WTC11 (cell line): ENCODE measurements around the gene ZNF592. TPM values are rescaled to one million over a fixed set of nuclear protein-coding genes. Genes with fewer than 3 reads are reported as not detected.

Experiments used
- ATAC-seq: fragments of 200-7000 bp; cut with Tn5 transposase; 2 replicates; pipeline ENCODE4 v1.10.0; 2021; ENCODE audit warnings: mild to moderate bottlenecking, moderate library complexity
- CTCF ChIA-PET: fragments of 300-600 bp; sonication (Branson Sonifier 250); formaldehyde crosslinking; loops from one replicate; lab custom pipeline; 2021; ENCODE audit warnings: antibody characterized with exemption; lab: Charles Lee
- POLR2A ChIA-PET: fragments of 350-600 bp; sonication (Branson Sonifier 250); formaldehyde crosslinking; loops from one replicate; lab custom pipeline; 2021; ENCODE audit warnings: antibody characterized with exemption; lab: Charles Lee
- DNase-seq: peaks from one replicate; pipeline ENCODE4 v3.0.0; 2021; ENCODE audit warnings: low spot score
- H3K27ac Mint-ChIP-seq: 2 replicates; pipeline ENCODE4 v1.8.0; 2021; ENCODE audit warnings: mixed read lengths
- H3K27me3 Mint-ChIP-seq: 2 replicates; pipeline ENCODE4 v1.8.0; 2021; ENCODE audit warnings: low read depth, mild to moderate bottlenecking, moderate library complexity, mixed read lengths
- H3K36me3 Mint-ChIP-seq: 2 replicates; pipeline ENCODE4 v1.8.0; 2021; ENCODE audit warnings: mixed read lengths
- H3K4me1 Mint-ChIP-seq: 2 replicates; pipeline ENCODE4 v1.8.0; 2022; ENCODE audit warnings: mixed read lengths
- H3K4me3 Mint-ChIP-seq: 2 replicates; pipeline ENCODE4 v1.8.0; 2021; ENCODE audit warnings: mild to moderate bottlenecking, moderate library complexity, mixed read lengths
- H3K9me3 Mint-ChIP-seq: 2 replicates; pipeline ENCODE4 v1.8.0; 2021; ENCODE audit warnings: mixed read lengths
- ARID4B ChIP-seq: sonication (generic); formaldehyde crosslinking; IDR thresholded peaks from 2 replicates; pipeline ENCODE4 v1.8.0; 2023; ENCODE audit warnings: missing genetic modification reagents, mild to moderate bottlenecking, borderline replicate concordance
- ATF3 ChIP-seq: sonication (generic); formaldehyde crosslinking; conservative IDR thresholded peaks from 2 replicates; pipeline ENCODE4 v1.8.1; 2022; ENCODE audit warnings: mild to moderate bottlenecking, missing genetic modification reagents
- CTCF ChIP-seq: fragments of 200-600 bp; IDR thresholded peaks from 2 replicates; pipeline ENCODE4 v1.8.0; 2022; ENCODE audit warnings: antibody characterized with exemption
- ETV6 ChIP-seq: sonication (generic); formaldehyde crosslinking; IDR thresholded peaks from 2 replicates; pipeline ENCODE4 v1.8.1; 2022; ENCODE audit warnings: mild to moderate bottlenecking, missing genetic modification reagents
- HMGXB4 ChIP-seq: sonication (generic); formaldehyde crosslinking; IDR thresholded peaks from 2 replicates; pipeline ENCODE4 v1.8.1; 2023; ENCODE audit warnings: mild to moderate bottlenecking, moderate library complexity, missing genetic modification reagents
- TEAD4 ChIP-seq: sonication (generic); formaldehyde crosslinking; IDR thresholded peaks from 2 replicates; pipeline ENCODE4 v1.8.0; 2022; ENCODE audit warnings: mild to moderate bottlenecking, missing genetic modification reagents
- ZNF121 ChIP-seq: sonication (generic); formaldehyde crosslinking; IDR thresholded peaks from 2 replicates; pipeline ENCODE4 v1.8.0; 2023; ENCODE audit warnings: missing genetic modification reagents
- ZNF138 ChIP-seq: sonication (generic); formaldehyde crosslinking; conservative IDR thresholded peaks from 2 replicates; pipeline ENCODE4 v1.8.1; 2022; ENCODE audit warnings: mild to moderate bottlenecking, moderate library complexity, missing genetic modification reagents
- ZNF396 ChIP-seq: fragments of 250-450 bp; sonication (Bioruptor Pico); IDR thresholded peaks from 2 replicates; pipeline ENCODE4 v1.8.0; 2021; ENCODE audit warnings: mild to moderate bottlenecking, moderate library complexity, borderline replicate concordance
- total RNA-seq: library from RNA; stranded (reverse); gene quantifications from 3 replicates; pipeline ENCODE4 v1.2.3, GENCODE V29; 2021

Gene ZNF592
- total RNA-seq, 1 experiment from 2014 or later = 28.0 TPM

GRCh38 chr15:84766461-84767035 is 18.2 kb downstream of the ZNF592 start (continued):
- TF ChIP-seq CTCF = no peak
- TF ChIP-seq ATF3 (CRISPR knock-in tag) = no peak
- TF ChIP-seq ETV6 (CRISPR knock-in tag) = no peak

GRCh38 chr15:84772031-84772430 is 23.6 kb downstream of the ZNF592 start:
- Mint-ChIP-seq H3K4me3 (no peak overlapping the region), H3K27ac (no peak overlapping the region), H3K27me3 (no peaks in the 10 kb centered on the region), H3K9me3 (no peaks in the 10 kb centered on the region), H3K4me1 (peaks cover 6% of the 10 kb centered on the region), H3K36me3 (peaks cover 20% of the 10 kb centered on the region)
- TF ChIP-seq ZNF396 (CRISPR knock-in tag) (no peak), ZNF138 (no peak)
- DNase-seq (no peak), ATAC-seq (no peak)
- ChIA-PET POLR2A (interaction anchor here (0.6 kb wide), 1 partner anchor 144 kb away, joined by 3 read pairs; no protein-coding TSS in a partner anchor), CTCF (interaction anchor here (0.6 kb wide), 1 partner anchor 12 kb away, joined by 3 read pairs; no protein-coding TSS in a partner anchor)

GRCh38 chr15:84772467-84772866 is 24.1 kb downstream of the ZNF592 start:
- POLR2A ChIA-PET = interaction anchor here (0.6 kb wide), 1 partner anchor 144 kb away, joined by 3 read pairs; no protein-coding TSS in a partner anchor
- H3K36me3 Mint-ChIP-seq = peaks cover 20% of the 10 kb centered on the region
- CTCF ChIA-PET = interaction anchor here (0.6 kb wide), 1 partner anchor 12 kb away, joined by 3 read pairs; no protein-coding TSS in a partner anchor

GRCh38 chr15:84773716-84774115 is 25.3 kb downstream of the ZNF592 start:
- ATAC-seq (no peak), DNase-seq (no peak)
- Mint-ChIP-seq H3K9me3 (no peaks in the 10 kb centered on the region), H3K4me1 (peaks cover 16% of the 10 kb centered on the region), H3K27ac (no peak overlapping the region), H3K36me3 (peaks cover 17% of the 10 kb centered on the region), H3K4me3 (no peak overlapping the region), H3K27me3 (no peaks in the 10 kb centered on the region)
- CTCF ChIA-PET = no interaction called here
- POLR2A ChIA-PET = no interaction called here
- no peak for TF ChIP-seq TEAD4 (CRISPR knock-in tag)
- no peak for TF ChIP-seq HMGXB4 (CRISPR knock-in tag)

More at GRCh38 chr15:84772467-84772866, 24.1 kb downstream of the ZNF592 start:
- TF ChIP-seq ZNF121 (CRISPR knock-in tag) (0 out of 2 replicates have a peak, but pooled peaks have one; percentile 15), ARID4B (CRISPR knock-in tag) (no peak)
- TF ChIP-seq, all 79 proteins: peak for 1
- no peaks in the 10 kb centered on the region for H3K9me3 Mint-ChIP-seq
- ATAC-seq (no peak), DNase-seq (no peak)
- H3K4me1 Mint-ChIP-seq = peaks cover 6% of the 10 kb centered on the region
- no peak overlapping the region for H3K27ac Mint-ChIP-seq
- no peak overlapping the region for H3K4me3 Mint-ChIP-seq
- H3K27me3 Mint-ChIP-seq = no peaks in the 10 kb centered on the region
